DOHH2 (cell line): ENCODE measurements around the gene RPL9.

Experiments used
- EZH2phosphoT487 ChIP-seq: fragments of 200-600 bp; sonication (generic); IDR thresholded peaks from 2 replicates; pipeline ENCODE4 v1.6.1; 2017; ENCODE audit warnings: borderline replicate concordance, mild to moderate bottlenecking, antibody characterized with exemption, low read length, moderate library complexity, mixed read lengths
- TF ChIP-seq, protein P1 (sequence below): fragments of 200-600 bp; sonication (generic); IDR thresholded peaks from one replicate; pipeline ENCODE4 v1.5.1; 2014; ENCODE audit warnings: antibody characterized with exemption, mild to moderate bottlenecking, low read depth, low read length; ENCODE audit not compliant: poor library complexity, severe bottlenecking

DNA sequence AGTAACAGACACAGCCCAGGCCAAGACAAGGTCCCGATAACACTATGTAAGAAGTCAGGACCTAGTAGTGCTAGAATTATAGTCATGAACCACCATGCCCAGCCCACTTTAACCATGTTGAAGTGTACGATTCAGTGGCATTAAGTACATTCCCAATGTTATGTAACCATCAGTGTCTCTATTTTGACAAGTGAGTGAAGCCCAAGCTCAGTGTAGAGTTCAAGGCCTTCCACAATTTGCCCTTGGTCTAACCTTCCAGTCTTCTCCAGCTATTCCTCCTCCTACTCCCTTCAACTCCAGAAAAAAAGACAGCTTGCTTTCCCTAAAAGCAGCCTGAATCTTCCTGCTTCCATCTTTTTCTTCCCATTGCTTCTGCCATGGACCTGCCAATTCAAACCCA lies 31.6 kb upstream of the RPL9 start:
- TF ChIP-seq, protein P1, sequence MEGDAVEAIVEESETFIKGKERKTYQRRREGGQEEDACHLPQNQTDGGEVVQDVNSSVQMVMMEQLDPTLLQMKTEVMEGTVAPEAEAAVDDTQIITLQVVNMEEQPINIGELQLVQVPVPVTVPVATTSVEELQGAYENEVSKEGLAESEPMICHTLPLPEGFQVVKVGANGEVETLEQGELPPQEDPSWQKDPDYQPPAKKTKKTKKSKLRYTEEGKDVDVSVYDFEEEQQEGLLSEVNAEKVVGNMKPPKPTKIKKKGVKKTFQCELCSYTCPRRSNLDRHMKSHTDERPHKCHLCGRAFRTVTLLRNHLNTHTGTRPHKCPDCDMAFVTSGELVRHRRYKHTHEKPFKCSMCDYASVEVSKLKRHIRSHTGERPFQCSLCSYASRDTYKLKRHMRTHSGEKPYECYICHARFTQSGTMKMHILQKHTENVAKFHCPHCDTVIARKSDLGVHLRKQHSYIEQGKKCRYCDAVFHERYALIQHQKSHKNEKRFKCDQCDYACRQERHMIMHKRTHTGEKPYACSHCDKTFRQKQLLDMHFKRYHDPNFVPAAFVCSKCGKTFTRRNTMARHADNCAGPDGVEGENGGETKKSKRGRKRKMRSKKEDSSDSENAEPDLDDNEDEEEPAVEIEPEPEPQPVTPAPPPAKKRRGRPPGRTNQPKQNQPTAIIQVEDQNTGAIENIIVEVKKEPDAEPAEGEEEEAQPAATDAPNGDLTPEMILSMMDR = no peak
- no peak for TF ChIP-seq EZH2phosphoT487
